ENCODE data around the gene NID1. TPM values are rescaled to one million over a fixed set of nuclear protein-coding genes. Genes with fewer than 3 reads are reported as not detected.
"Not testable (repeated sequence)": the region's sequence is repeated elsewhere in the genome, so short reads cannot be mapped to it uniquely, and the experiment has no call there.

NID1 gene
- total RNA-seq, 1 experiment from 2014 or later = not detected

DNA sequence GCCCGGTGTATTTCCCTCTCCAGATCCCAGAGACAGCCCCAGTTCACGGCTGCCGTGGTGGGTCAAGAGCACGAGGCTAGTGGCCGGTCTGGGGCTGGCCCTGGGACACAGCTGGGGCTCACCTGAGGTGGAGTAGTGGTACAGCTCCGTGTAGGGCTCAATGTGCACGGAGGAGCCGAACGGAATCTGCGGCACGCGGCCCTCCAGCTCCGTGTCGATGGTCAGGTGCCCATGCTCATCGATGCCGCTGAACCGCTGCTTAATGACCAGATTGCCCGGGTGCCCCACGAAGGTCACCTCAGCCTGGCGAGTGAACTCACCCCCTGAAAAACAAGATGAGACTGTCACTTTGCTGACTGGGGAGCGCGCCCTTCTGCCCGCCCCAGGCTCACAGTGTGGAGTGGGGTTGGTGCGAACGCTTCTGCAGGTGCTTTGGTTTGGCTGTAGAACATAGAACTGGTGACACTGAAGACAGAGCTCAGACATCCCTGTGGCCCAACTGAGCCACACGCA, 35.4 kb downstream of the NID1 start:
- DNase-seq (ENCODE audit: low spot score) = no peak

DNA sequence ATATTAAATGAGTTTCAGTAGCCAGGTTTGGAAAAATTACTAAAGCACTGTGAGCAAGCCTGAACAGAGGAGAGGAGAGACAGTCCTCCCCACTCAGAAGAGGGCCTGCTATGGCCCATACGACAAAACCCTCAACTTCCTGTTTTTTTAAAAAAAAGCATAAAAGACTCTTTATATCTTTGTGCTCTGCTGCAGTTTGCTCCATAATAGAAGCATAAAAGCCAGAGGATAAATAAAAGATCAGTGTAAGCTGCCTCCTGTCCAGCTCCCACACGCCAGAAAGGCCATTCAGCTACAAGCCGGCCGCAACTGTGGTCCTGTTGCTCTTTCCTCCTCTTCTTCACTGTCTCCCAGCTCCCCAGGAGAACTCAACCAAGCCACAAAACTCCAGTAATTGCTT, 37.8 kb downstream of the NID1 start:
- no peak for DNase-seq (ENCODE audit: low spot score)

DNA sequence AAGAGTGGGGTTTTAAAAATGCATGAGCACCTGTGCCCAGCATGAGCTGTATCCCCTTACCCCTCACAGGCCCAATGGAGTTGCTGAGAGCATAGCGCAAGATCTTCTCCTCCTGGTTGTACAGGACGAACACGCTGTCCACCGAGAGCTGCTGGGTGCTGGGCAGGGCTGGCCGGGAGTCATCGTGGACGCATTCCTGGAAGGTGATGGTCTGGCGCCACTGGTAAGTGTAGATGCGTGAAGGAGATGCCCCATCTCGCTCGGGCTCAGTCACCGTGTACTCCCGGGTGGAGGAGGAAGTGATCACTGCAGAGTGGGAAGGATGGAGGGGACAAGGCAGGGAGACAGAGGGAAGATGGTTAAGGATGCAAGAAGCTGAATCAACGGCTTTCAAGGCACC, 39.1 kb downstream of the NID1 start:
- no peak for DNase-seq (ENCODE audit: low spot score)

DNA sequence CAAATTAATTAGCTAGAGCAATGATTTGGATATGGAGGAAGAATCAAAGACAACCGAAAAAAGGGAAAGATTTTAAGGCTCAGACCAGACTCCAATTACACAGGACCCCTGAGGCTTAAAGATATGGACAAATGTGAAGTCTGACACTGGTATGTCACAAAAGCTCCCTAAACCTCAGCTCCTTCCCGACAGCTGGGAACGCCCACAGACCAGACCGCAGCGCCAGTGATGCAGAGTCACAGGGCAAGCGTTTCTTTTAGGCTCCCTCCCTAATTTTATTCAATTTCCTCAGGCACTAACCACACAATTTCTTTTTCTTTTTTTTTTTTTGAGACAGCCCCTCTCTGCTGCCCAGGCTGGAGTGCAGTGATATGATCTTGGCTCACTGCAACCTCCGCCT, 40.2 kb downstream of the NID1 start:
- DNase-seq (ENCODE audit: low spot score) = no peak

DNA sequence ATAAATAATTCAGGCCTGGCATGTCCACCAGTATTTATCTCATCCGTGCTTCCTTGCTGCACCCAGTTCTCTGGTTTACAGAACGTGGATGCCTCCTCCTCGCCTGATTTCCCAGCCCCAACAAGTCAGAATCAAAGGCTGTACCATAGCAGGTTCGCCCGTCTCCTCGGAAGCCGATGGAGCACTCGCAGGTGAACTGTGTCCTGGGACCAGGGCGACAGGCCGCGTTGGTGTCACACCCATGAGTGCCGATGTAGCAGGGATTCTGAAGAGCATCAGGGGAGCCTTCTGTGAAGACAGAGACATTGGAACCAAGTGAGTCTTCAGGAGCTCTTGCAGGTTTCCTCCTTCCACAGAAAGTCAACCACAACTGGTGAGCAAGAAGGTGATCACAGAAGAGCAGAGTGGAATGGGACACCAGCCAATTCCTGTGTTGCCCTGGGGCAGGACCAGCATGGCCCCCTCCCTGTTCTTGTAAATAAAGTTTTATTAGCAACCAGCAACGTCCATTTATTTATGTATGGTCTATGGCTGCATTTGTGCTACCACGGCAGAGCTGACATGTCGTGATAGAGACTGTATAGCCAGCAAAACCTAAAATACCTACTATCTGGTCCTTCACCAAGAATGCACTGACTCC, 40.8 kb downstream of the NID1 start:
- no peak for DNase-seq (ENCODE audit: low spot score)

DNA sequence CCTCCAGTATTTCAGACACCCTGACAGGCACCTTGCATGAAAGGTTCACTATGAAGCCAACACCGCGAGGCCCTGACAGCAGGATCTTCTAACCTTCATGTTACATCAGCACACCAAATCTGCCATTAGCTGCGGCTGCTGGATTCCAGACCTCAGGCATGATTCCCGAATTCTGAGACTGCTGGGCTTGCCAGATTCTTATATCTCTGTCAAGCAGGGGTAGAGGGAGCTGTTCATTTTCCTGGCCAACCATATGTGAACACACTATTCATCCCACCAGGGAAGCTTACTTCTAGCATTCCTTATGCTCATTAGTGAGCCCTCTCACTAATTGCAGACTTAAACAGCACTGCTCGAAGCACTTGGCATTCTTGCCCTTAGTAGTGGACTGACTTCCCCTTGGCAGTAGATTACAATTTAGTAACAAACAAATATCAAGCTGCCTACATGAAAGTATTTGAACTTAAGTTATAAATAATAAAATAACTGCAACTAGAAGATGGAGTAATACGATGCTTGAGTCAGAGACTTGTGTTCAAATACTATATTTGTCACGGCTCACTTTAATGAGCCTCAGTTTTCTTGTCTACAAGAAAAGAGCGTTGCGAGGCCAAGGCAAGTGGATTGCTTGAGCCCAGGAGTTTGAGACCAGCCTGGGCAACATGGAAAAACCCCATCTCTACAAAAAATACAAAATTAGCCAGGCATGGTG, 43.3 kb downstream of the NID1 start:
- no peak for DNase-seq (ENCODE audit: low spot score)

DNA sequence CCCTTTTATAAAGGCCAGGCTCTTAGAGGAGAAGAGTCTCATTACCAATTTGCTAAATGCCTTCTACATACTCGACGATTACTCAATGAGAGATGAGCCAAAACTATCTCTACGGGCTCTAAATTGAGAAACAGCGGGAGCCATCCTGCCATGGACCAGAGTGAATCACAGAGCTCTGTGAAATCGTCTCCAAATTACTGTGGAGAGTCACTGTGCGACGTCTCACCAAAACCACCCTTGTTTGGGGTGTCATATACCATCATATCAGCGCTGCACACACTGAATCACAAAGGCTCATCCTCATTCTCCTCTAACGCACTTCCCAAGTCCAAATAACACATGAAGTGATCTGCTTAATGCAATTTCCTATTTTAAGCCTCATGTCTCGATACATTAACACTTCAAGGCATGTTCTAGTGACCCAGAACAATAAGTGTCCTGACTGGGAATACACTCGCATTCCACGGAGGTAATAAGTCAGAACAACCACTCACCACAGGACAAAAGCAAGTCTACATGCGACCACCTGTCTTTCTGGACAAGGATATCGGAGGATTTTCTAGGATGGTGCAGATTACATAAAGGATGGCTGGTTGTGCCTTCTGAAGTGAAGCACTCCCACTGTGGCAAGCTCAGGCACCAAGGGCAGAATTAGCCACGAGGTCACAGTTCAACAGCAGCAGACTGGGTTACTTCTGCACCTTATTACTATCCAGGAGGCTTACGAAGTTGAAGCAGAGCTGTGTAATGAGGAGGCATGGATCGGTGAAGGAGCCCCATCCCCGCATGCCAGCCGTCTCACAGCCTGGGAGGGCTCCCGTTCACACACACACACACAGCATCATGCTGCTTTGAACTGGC, 44.3 kb downstream of the NID1 start:
- no peak for DNase-seq (ENCODE audit: low spot score)

DNA sequence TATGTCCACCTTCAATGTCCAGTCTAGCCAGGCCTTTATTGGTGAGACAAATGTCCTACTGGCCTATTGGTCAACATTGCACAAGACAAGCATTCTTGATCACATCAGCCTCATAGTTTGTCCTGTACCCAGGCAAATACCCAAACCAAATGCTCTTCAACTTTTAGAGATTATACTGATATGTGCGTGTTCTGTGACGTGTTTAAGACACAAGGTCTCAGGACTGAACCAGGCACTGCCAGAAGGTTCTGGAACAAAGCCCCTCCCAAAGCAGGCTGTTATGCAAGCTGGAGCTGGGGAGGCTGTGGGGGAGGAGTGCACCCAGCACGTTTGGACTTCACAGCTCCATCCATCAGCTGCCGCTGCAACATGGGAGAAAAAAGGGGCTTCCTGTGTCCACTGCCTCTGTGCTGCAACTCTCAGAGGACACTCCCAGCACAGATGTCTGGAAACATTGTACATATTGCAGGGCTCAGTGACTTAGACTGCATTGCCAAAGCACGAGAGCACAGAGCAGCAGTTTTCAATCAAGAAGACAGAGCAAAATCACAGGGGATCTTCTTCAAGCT, 45.9 kb downstream of the NID1 start:
- no peak for DNase-seq (ENCODE audit: low spot score)

DNA sequence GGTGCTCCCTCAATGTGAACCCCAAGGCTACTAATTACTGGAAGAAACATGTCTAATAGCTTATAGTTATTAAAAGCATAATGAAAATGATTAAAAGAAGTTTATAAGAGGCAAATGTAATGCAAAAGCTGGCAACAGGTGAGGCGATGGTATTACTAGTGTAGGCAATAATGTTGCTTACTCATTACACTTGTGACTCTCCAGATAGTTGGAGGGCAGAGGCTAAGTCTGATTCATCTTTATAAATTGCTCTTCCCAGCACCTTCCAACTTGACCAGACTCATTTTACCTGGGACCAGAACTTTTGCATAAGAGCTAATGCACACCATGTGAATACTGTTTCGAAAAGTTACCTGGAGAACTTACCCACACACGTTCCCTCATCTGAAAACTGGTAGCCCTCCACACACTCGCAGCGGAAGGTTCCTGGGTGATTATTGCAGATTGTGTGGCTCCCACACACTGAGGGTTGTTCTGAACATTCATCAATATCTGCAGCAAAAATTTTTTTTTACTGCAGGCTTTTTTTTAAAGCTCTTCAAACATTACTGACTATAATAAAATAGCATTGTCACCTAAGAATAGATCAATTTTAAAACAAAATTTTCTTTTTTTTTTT, 48.0 kb downstream of the NID1 start:
- DNase-seq (ENCODE audit: low spot score) = no peak

DNA sequence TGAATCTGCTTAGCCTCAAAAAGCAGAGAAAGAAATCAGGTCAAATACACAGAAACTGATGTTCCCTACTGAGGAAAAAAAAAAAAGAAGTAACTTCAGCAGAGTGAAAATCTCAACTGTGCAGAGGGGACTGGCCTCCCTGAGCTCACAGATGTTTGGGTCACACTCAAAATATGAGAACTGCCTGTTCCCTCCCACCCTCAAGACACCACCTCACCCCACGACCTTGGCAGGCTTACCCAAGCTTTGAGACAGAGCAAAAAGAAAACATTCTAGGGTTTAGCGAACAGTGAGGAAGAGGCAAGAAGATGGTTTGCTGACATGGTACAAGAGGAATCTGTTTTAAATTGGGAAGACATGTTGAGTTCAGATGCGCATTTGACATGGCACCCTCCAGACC, 48.8 kb downstream of the NID1 start:
- no peak for DNase-seq (ENCODE audit: low spot score)

DNA sequence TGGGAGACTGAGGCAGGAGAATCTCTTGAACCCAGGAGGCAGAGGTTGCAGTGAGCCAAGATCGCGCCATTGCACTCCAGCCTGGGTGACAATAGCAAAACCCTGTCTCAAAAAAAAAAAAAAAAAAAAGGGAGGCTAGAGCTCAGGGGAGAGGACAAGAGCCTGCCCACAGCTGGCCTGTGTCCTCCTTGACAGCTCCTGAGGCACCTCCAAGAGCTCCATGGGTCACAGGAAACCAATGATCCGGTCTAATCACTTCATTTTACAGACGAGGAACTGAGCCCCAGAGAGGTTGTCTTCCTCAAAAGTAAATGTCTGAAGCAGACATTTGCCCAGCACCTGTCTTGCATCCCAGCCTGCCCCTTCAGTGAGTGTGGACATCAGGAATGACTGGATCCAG, 49.4 kb downstream of the NID1 start:
- DNase-seq (ENCODE audit: low spot score) = no peak

DNA sequence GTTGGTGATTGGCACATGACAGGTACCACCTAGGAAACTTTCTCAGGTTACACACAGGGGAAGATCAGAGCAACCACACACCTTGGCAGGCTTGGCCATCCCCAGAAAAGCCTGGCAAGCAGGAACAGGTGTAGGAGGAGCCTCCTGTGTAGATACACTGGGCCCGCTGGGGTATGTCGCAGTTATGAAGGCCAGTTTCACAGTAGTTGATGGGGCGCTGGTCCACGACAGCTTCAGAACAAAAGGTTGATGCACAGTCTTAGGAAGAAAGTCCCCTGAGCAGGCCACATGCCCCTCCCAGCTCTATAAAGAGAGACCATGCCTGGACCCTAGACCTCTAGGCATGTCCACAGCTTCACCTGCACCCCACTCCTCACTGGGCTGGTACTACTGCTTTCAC, 51.6 kb downstream of the NID1 start:
- no peak for DNase-seq (ENCODE audit: low spot score)

DNA sequence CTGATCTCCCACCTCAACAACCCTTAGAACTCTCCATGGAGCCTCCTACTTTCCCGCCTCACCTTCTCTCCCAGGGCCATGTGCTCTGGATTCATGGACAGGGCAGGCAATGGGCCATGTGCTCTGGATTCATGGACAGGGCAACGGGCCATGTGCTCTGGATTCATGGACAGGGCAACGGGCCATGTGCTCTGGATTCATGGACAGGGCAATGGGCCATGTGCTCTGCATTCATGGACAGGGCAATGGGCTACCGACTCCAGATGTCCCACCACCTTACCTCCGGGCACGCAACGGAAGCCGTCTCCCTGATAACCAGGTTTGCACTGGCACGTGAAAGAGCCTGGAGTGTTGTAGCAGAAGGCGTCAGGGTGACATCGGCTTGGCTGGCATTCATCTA, 53.2 kb downstream of the NID1 start:
- no peak for DNase-seq (ENCODE audit: low spot score)

DNA sequence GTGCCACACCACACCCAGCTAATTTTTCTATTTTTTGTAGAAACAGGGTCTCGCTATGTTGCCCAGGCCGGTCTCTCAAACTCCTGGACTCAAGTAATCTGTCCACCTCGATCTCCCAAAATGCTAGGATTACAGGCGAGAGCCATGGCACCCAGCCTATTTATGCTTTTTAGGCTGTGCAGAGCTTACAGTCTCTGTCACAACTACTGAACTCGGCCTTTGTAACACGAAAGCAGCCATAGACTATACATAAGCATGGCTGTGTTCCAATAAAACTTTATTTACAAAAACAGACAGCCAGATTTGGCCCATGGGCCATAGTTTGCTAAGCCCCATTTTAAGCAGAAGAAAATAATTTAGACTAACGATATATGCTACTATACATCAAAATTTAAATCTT, 54.4 kb downstream of the NID1 start:
- no peak for DNase-seq (ENCODE audit: low spot score)

DNA sequence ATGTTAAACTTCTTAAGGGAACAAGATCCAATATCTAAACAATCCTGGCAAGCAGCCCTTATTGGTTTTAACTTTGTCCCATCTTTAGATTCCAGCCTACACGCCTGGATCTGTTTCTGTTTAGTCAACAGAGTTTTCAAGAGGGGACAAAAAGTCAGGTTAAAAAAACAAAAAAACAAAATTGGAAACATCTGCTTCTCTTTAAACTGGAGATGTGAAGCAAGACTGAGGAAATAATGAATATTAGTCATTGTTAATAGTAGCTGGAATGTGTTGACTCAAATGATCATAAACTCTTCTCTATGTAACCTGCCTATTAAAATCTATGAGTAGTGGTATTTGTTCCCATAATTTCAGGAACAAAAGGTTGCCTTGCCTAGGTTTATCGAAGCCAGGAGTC, 55.0 kb downstream of the NID1 start:
- DNase-seq (ENCODE audit: low spot score) = no peak

DNA sequence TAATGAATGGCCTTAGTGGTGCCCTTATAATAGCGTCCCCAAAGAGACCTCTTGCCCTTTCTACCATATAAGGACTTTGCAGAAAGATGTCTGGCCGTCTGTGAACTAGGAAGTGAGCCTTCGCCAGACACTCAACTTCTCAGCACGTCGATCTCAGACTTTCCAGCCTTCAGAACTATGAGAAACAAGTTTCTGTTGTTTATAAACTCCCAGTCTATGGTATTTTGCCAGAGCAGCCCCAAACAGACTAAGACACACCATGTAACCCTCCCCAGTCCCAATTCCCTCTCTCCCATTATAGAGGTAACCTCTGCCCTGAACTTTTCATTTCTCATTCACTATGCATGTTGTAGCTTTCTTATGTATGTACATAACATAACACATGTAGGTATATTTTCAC, 55.7 kb downstream of the NID1 start:
- no peak for DNase-seq (ENCODE audit: low spot score)

DNA sequence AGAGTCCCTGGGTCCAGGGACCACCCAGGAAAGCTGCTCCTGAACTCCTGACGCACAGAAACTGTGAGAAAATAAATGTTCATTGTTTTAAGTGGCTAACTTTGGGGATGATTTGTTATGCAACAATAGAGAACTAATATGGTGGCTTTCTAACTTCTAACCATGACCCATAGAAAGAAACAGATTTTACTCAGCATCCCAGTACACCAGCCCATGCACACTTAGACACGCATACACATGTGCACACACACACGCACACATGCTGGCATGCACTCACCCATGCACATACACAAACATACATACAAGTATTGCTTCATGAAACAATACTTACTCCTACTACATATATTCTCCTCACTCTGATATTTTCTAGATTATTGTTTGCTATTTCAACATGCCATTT, 57.1 kb downstream of the NID1 start:
- no peak for DNase-seq (ENCODE audit: low spot score)

DNA sequence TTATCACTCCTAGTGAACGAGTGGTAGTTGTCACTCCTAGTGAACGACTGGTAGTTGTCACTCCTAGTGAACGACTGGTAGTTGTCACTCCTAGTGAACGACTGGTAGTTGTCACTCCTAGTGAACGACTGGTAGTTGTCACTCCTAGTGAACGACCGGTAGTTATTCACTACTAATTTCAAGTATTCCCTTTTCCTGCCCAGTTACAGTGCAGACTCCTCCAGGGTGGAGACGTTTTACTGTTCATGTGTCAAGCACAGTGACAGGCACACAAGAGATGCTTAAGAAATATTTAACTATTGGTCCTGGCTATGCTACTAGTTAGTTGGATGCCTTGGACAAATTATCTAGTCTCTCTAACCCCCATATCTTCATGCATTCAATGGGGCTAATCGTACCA, 61.8 kb downstream of the NID1 start:
- DNase-seq (ENCODE audit: low spot score) = not testable (repeated sequence)

DNA sequence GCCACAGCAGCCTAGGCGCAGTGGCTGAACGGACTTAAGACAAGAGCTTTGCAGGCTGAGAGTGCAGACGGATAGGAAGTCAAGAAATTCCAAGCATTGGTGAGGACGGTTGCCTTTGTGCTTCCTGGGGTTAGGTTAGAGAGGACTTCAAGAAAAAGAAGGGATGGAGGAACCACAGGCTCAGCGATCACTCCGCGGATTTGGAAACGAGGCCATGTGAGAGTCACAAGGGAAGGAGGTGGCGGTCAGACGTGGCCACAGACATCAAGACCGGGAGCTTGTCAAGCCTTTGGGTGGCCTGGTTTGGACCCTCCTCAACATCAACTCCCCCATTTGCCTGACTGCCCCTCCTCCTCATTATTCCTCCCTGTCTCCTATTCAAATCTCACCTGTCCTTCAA, 62.3 kb downstream of the NID1 start:
- DNase-seq (ENCODE audit: low spot score) = no peak

DNA sequence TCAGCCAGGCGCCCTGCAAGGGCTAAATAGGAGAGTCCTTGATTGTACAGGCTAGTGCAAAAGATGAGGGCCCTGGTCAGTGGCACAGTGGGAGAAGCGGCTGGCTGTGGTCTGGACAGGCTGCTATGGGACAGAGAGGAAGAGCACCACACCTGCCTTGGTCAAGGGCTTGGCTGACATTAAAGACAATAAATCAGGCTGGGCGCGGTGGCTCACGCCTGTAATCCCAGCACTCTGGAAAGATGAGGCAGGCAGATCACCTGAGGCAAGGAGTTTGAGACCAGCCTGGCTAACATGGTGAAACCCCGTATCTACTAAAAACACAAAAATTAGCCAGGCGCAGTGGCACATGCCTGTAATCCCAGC, 62.9 kb downstream of the NID1 start:
- DNase-seq (ENCODE audit: low spot score) = no peak

DNA sequence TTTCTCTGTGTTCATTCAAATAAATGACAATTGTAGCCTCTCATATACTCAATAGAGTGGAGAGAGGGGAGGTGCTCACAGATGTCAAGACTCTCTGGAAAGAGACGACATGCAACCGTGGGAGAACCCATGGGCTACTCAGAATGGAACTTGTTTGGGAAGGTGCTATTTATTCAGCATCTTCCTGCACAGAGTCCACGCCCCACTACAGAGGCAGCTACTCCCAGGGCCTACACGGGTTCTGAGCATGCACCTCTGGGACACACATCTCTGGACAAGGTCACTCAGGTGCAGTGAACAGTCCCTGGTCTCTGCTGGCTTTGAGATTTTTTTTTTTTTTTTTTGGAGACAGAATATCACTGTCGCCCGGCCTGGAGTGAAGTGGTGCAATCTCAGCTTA, 64.1 kb downstream of the NID1 start:
- no peak for DNase-seq (ENCODE audit: low spot score)

Measured in HT-29 (cell line).